ENCODE results near the gene CADM1. TPM values are rescaled to one million over a fixed set of nuclear protein-coding genes. Genes with fewer than 3 reads are reported as not detected.

Gene CADM1
- total RNA-seq, 2 experiments from 2014 or later = 59.7 to 89.7 TPM

- intact Hi-C loops (cut with micrococcal nuclease; ENCODE audit: unreplicated experiment) = no loop called here
- no peak overlapping the region for H3K4me2 ChIP-seq (ENCODE audit: low read length)
- ChIA-PET POLR2A (interaction anchor here (1.2 to 1.6 kb wide), 2 partner anchors 17 to 19 kb away, joined by 3 to 4 read pairs; no protein-coding TSS in a partner anchor), CTCF (ENCODE audit: unreplicated experiment) (no interaction called here)
- H3K9me3 ChIP-seq (ENCODE audit: low read length) = no peaks in the 10 kb centered on the region
- no peaks in the 10 kb centered on the region for H3K36me3 ChIP-seq (ENCODE audit: insufficient read depth, low read length)
- H3K9me2 ChIP-seq (ENCODE audit: insufficient read depth, low read length) = no peaks in the 10 kb centered on the region
- TF ChIP-seq EZH2phosphoT487 (IDR thresholded peaks at IDR 0.05; ENCODE audit: borderline replicate concordance, low read depth, low read length) = no peak
- no peak for TF ChIP-seq CTCF (conservative IDR thresholded peaks at IDR 0.05; ENCODE audit: low read length)
- no TSS peak for BruUV-seq (replicated peaks)
- no peak overlapping the region for H2AFZ ChIP-seq (ENCODE audit: low read length)
- no peak for DNase-seq (ENCODE audit: low spot score)
- H3K79me2 ChIP-seq (ENCODE audit: insufficient read depth, low read depth, low read length) = no peaks in the 10 kb centered on the region
- no peaks in the 10 kb centered on the region for H4K20me1 ChIP-seq (ENCODE audit: insufficient read depth, low read length)
- no peak overlapping the region for H3K4me3 ChIP-seq (ENCODE audit: low read depth, low read length, poor library complexity, severe bottlenecking)
- no peak overlapping the region for H3K27ac ChIP-seq (ENCODE audit: low read depth, low read length, poor library complexity, severe bottlenecking)
- no peaks in the 10 kb centered on the region for H3K4me1 ChIP-seq (ENCODE audit: insufficient read depth, low read length, poor library complexity, severe bottlenecking)
Measured at GRCh38 chr11:115541518-115541917, 37.3 kb upstream of the CADM1 start.

- H3K4me2 ChIP-seq (ENCODE audit: low read length) = no peak overlapping the region
- no peak for DNase-seq (ENCODE audit: low spot score)
- ChIA-PET CTCF (ENCODE audit: unreplicated experiment) (no interaction called here), POLR2A (interaction anchor here (1.6 kb wide), 1 partner anchor 15 kb away, joined by 3 read pairs; no protein-coding TSS in a partner anchor)
- intact Hi-C loops (cut with micrococcal nuclease; ENCODE audit: unreplicated experiment) = no loop called here
- no peaks in the 10 kb centered on the region for H3K9me3 ChIP-seq (ENCODE audit: low read length)
- no peaks in the 10 kb centered on the region for H4K20me1 ChIP-seq (ENCODE audit: insufficient read depth, low read length)
- no peak overlapping the region for H2AFZ ChIP-seq (ENCODE audit: low read length)
- no TSS peak for BruUV-seq (replicated peaks)
- no peaks in the 10 kb centered on the region for H3K79me2 ChIP-seq (ENCODE audit: insufficient read depth, low read depth, low read length)
- H3K9me2 ChIP-seq (ENCODE audit: insufficient read depth, low read length) = no peaks in the 10 kb centered on the region
- no peak overlapping the region for H3K27ac ChIP-seq (ENCODE audit: low read depth, low read length, poor library complexity, severe bottlenecking)
- no peaks in the 10 kb centered on the region for H3K36me3 ChIP-seq (ENCODE audit: insufficient read depth, low read length)
- no peak overlapping the region for H3K4me3 ChIP-seq (ENCODE audit: low read depth, low read length, poor library complexity, severe bottlenecking)
- H3K4me1 ChIP-seq (ENCODE audit: insufficient read depth, low read length, poor library complexity, severe bottlenecking) = no peaks in the 10 kb centered on the region
- TF ChIP-seq CTCF (conservative IDR thresholded peaks at IDR 0.05; ENCODE audit: low read length) = no peak
- no peak for TF ChIP-seq EZH2phosphoT487 (IDR thresholded peaks at IDR 0.05; ENCODE audit: borderline replicate concordance, low read depth, low read length)
Measured at GRCh38 chr11:115539844-115540243, 35.6 kb upstream of the CADM1 start.

GRCh38 chr11:115535781-115536180, 31.6 kb upstream of the CADM1 start:
- no peak overlapping the region for H3K4me3 ChIP-seq (ENCODE audit: low read depth, low read length, poor library complexity, severe bottlenecking)
- H3K79me2 ChIP-seq (ENCODE audit: insufficient read depth, low read depth, low read length) = no peaks in the 10 kb centered on the region
- no peaks in the 10 kb centered on the region for H3K9me2 ChIP-seq (ENCODE audit: insufficient read depth, low read length)
- H3K27ac ChIP-seq (ENCODE audit: low read depth, low read length, poor library complexity, severe bottlenecking) = no peak overlapping the region
- intact Hi-C loops (cut with micrococcal nuclease; ENCODE audit: unreplicated experiment) = no loop called here
- H3K4me2 ChIP-seq (ENCODE audit: low read length) = no peak overlapping the region
- no peaks in the 10 kb centered on the region for H3K9me3 ChIP-seq (ENCODE audit: low read length)
- ChIA-PET CTCF (ENCODE audit: unreplicated experiment) (no interaction called here), POLR2A (interaction anchor here (0.7 kb wide), 1 partner anchor 1149 kb away, joined by 5 read pairs; no protein-coding TSS in a partner anchor)
- H3K4me1 ChIP-seq (ENCODE audit: insufficient read depth, low read length, poor library complexity, severe bottlenecking) = no peaks in the 10 kb centered on the region
- H2AFZ ChIP-seq (ENCODE audit: low read length) = no peak overlapping the region
- no peaks in the 10 kb centered on the region for H3K36me3 ChIP-seq (ENCODE audit: insufficient read depth, low read length)
- no TSS peak for BruUV-seq (replicated peaks)
- no peak for TF ChIP-seq CTCF (conservative IDR thresholded peaks at IDR 0.05; ENCODE audit: low read length)
- TF ChIP-seq EZH2phosphoT487 (IDR thresholded peaks at IDR 0.05; ENCODE audit: borderline replicate concordance, low read depth, low read length) = no peak
- DNase-seq (ENCODE audit: low spot score) = no peak
- no peaks in the 10 kb centered on the region for H4K20me1 ChIP-seq (ENCODE audit: insufficient read depth, low read length)
